ENCODE measurements around the gene VAV2.

VAV2 gene

DNA sequence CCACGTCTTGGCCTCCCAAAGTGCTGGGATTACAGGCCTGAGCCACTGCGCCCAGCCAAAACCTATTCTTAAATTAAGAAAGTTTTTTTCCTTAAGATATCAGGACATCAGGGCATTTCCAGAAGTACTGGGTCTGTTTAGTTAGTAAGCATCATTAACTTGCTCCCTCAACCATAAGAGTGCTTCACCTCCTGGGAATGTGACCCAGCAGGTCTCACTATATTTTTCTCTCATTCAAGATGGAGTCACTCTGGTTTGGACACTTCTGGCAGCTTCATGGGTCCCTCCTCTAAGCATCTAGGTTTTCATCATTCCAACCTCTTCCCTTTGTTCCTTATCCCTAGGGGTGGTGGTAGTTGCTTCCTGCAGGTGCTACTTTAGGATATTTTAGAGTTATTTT is 22.8 kb upstream of the VAV2 start:
- TF ChIP-seq, protein P1, sequence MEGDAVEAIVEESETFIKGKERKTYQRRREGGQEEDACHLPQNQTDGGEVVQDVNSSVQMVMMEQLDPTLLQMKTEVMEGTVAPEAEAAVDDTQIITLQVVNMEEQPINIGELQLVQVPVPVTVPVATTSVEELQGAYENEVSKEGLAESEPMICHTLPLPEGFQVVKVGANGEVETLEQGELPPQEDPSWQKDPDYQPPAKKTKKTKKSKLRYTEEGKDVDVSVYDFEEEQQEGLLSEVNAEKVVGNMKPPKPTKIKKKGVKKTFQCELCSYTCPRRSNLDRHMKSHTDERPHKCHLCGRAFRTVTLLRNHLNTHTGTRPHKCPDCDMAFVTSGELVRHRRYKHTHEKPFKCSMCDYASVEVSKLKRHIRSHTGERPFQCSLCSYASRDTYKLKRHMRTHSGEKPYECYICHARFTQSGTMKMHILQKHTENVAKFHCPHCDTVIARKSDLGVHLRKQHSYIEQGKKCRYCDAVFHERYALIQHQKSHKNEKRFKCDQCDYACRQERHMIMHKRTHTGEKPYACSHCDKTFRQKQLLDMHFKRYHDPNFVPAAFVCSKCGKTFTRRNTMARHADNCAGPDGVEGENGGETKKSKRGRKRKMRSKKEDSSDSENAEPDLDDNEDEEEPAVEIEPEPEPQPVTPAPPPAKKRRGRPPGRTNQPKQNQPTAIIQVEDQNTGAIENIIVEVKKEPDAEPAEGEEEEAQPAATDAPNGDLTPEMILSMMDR (IDR thresholded peaks at IDR 0.05; ENCODE audit: low read depth, low read length, missing control alignments): no peak
- no peak overlapping the region for H3K4me3 ChIP-seq (ENCODE audit: low read depth, low read length)
- in situ Hi-C loops (cut with HindIII; ENCODE audit: low sequenced_read_pairs): no loop called here
- DNase-seq (ENCODE audit: low read depth): no peak

DNA sequence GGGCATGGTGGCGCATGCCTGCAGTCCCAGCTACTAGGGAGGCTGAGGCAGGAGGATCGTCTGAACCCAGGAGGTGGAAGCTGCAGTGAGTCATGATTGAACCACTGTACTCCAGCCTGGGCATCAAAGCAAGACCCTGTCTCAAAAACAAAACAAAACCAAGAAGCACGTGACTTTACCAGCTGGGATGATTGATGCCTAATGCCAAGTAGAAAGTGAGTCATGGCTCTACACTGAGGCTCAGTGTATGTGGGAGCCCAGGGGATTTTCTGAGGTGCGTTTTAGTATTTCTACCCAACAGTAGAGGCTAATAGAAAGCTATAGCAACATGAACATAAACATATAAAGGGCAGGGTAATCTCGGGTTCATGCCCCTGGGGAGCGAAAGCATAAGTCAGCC is 19.3 kb upstream of the VAV2 start:
- in situ Hi-C loops (cut with HindIII; ENCODE audit: low sequenced_read_pairs): no loop called here
- no peak overlapping the region for H3K4me3 ChIP-seq (ENCODE audit: low read depth, low read length)
- DNase-seq (ENCODE audit: low read depth): no peak
- TF ChIP-seq, protein P1 (IDR thresholded peaks at IDR 0.05; ENCODE audit: low read depth, low read length, missing control alignments): no peak

DNA sequence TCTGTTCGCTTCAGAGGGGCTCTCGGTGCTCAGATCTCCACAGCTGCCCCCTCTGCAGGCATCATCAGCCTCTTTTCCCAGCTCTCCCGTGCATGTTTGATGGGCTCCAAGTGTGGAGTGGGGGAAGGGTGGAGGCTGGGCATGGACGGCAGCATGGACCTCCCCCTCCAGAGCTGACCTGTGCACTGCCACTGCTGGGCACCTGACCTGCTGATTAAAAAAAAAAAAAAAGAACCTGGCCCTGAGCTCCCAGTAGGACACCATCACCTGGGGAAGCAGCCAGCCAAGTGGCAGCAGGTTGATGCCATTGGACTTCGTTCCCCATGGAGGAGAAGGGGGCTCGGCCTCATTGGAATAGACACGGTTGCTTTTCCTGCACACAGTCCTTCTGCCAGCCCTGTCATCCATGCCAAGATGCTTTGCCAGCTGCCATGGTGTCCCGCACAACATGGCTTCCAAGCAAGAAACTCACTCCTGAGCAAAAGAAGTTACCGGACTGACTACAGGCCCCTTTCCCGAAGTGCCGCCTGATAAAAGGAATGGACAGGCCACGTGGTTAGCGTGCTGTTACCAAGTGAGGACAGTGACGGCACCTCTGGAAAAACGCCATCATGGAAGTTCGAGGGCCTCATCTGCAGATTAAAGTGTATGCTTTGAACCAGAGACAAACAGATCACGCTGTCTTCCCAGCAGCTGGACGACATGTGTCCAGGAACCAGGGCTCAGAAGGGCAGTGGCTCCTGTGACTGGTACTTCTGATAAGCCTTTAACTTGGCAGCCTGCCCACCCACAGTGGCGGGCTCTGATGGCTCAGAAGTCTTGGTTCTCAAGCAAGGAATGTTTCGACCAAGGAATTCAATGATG is 18.4 kb upstream of the VAV2 start:
- TF ChIP-seq, protein P1 (IDR thresholded peaks at IDR 0.05; ENCODE audit: low read depth, low read length, missing control alignments): no peak
- in situ Hi-C loops (cut with HindIII; ENCODE audit: low sequenced_read_pairs): no loop called here
- no peak for DNase-seq (ENCODE audit: low read depth)
- H3K4me3 ChIP-seq (ENCODE audit: low read depth, low read length): no peak overlapping the region

DNA sequence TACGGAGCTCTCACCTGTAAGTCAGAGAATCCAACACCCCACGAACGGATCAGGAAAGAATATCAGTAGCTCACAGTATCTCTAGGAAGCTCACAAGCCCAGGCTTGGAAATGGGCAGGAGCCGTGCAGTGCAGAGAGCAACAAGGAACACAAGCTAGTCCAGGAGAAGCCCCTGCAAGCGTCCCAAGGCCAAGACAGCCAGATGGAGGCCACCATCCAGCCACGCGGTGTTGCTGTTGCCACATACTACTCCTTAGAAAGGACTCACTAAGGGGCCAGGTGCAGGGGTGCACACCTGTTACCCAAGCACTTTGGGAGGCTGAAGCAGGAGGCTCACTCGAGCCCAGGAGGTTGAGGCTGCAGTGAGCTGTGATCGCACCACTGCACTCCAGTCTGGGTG is 15.4 kb upstream of the VAV2 start:
- H3K4me3 ChIP-seq (ENCODE audit: low read depth, low read length): no peak overlapping the region
- TF ChIP-seq, protein P1 (IDR thresholded peaks at IDR 0.05; ENCODE audit: low read depth, low read length, missing control alignments): no peak
- in situ Hi-C loops (cut with HindIII; ENCODE audit: low sequenced_read_pairs): no loop called here
- no peak for DNase-seq (ENCODE audit: low read depth)

DNA sequence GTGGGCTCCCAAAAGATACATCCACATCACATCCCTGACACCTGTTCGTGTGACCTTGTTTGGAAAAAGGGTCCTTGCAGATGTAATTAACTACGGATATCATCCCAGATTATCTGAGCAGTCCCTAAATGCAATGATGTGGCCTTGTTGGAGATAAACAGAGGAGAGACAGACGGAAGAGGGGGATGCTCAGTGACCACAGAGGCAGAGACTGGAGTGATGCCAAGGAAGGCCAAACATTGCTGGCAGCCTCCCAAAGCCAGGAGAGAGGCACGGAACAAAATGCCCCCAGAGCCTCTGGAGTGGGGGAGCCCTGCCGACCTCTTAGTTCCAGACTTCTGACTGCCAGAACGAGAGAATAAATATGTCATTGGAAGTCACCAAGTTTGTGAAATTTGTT is 15.0 kb upstream of the VAV2 start:
- TF ChIP-seq, protein P1 (IDR thresholded peaks at IDR 0.05; ENCODE audit: low read depth, low read length, missing control alignments): no peak
- in situ Hi-C loops (cut with HindIII; ENCODE audit: low sequenced_read_pairs): no loop called here
- no peak for DNase-seq (ENCODE audit: low read depth)
- no peak overlapping the region for H3K4me3 ChIP-seq (ENCODE audit: low read depth, low read length)

DNA sequence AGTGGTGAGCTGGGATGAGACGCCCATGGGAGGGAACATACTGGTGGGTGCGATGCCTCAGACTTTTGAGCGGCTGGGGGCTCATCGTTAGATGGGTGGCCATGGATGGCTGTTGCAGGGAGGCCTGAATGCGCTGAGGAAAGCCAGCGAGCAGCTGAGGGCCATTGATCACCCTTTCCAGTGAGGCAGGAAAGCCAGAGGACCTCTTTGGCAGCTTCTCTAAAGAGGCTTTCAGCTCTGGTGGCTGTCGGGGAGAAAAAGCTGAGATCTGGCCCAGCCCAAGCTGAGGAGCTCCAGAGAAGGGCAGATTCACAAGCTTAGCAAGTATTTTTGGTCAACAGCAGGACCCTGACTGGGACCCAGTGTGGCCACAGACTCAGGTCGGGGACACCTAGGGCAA is 13.3 kb upstream of the VAV2 start:
- in situ Hi-C loops (cut with HindIII; ENCODE audit: low sequenced_read_pairs): no loop called here
- TF ChIP-seq, protein P1 (IDR thresholded peaks at IDR 0.05; ENCODE audit: low read depth, low read length, missing control alignments): no peak
- H3K4me3 ChIP-seq (ENCODE audit: low read depth, low read length): no peak overlapping the region
- no peak for DNase-seq (ENCODE audit: low read depth)

Data from astrocyte of the cerebellum (primary cell).